SK-N-MC (cell line): Measurements from ENCODE around the gene ATP6V1G1.

Source experiments
- EZH2 ChIP-seq: fragments of 200-600 bp; sonication (generic); IDR thresholded peaks from one replicate; pipeline ENCODE4 v1.6.1; 2017; ENCODE audit warnings: antibody characterized with exemption
- FOXP2 ChIP-seq: optimal IDR thresholded peaks from 2 replicates; pipeline ENCODE3; 2011; ENCODE audit warnings: mild to moderate bottlenecking, moderate library complexity; ENCODE audit not compliant: insufficient read depth; ENCODE audit errors: extremely low read length, control extremely low read depth
- POLR2AphosphoS5 ChIP-seq: IDR thresholded peaks from 2 replicates; pipeline ENCODE4 v1.6.1; 2012; ENCODE audit warnings: mild to moderate bottlenecking, low read depth, low read length, borderline replicate concordance

DNA sequence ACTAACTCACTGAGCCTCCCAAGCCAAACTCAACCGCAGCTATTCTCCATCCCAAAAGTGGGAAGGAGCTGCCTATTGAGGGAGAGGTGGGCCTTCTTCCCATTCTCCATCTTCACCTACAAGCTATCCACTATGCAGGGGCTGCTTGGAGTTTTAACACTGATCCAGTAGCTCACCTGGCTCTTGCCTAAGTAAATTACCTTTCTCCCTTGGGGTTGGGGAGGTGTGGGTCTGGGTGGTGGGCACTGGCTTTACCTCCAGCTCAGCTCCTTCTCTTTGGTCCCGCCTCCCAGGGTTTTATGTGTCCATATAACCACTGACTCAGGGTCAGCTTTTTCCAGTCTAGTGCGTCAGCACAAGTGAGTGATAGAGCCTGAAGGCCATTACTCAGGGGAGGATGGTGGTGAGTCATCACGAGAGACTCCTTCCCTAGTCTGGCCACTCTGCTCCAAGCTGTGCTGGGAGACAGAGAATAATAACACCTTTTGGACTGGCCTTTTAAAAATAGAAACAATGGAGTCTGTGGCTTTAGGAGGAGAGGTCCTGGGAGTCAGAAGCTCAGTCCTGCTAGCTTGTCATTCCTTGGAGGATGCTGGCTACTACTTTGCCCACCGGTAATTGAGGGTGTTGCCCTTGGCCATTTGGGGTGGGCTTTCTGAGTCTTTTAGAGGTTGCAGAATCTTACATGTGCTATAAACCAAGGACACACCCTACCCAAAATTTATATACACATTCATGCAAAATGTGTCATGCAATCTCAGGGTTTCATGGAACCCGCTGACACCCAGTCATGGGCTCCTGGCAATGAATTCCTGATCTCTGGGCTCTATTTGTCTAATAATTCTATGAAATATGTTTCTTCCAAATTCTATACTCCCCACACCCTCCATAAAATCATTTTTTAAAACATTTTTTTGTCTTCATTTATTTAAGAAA lies 35.6 kb upstream of the ATP6V1G1 start:
- TF ChIP-seq POLR2AphosphoS5 (no peak), FOXP2 (no peak), EZH2 (no peak)
